Fibroblast of peridontal ligament (primary cell): ENCODE measurements around the gene GPD1L.
"Not testable (repeated sequence)": the region's sequence is repeated elsewhere in the genome, so short reads cannot be mapped to it uniquely, and the experiment has no call there.

Experiments used
- DNase-seq: peaks from one replicate; pipeline ENCODE4 v3.0.0-alpha.2; 2010; ENCODE audit errors: extremely low read depth

The GPD1L gene

DNA sequence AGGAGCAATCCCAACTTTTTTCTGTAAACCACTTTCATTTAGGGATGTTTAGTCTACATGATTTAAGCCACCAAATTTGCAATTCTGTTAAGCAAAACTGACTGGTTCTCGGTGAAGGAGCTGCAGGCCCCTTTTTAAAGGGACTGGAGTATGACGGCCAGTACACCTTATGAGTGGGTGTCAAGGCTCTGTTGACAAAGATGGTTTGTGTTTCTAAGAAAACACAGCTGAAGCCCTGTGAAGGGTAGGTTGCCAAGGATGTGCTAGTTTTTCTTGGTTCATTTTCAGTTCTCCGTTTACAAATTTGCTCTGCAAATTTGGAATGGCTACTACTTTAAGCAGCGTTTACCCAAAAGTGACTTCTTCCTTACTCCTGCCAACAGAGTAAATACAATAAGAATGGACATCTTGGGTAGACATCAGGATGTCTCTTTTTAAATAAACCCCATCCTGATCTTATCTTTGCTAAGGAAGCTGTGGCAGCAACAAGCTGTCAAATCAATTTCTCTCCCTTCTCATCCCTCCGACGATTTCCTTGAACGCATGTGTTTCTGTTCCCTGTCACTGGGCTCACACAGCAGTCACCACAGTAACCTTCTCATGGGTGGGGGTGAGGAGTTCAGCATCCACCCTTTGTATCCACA is 73.8 kb downstream of the GPD1L start:
- no peak for DNase-seq

DNA sequence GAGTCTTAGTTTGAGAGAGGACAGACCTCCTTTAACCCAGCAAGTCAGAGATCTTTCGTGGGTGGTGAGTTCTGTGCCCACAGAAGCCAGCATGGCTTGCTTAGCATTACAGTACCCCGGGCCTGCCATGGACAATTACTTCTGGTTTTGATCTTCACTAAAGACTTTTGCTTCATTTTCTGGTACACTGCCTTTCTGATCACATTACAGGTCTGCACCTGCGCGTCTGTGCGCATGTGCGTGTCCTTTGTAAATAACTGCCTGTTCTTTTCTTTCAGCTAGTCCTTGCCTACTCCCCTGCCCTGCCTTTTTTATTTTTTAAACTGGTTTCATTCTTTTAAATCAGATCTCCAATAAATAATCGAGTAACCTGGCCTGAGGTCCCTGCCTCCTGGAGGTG is 74.9 kb downstream of the GPD1L start:
- DNase-seq: no peak

DNA sequence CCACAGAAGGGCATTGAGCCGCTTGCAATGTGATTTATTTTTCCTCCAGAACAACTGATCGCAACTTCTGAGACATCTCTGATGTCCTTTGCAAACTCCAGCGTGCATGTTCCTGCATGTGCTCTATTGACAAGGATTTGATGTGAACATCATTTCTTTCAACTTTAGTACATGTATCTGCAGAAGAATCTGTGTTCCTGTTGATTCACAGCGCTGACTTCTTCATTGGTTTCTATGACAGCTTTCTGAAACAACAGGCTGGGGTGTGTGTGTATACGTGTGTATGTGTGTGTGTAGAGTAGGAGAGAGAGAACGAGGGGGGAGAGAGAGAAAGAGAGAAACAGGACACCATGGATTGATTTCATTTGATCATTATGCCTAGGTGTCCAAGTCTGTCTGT is 75.4 kb downstream of the GPD1L start:
- DNase-seq: no peak

DNA sequence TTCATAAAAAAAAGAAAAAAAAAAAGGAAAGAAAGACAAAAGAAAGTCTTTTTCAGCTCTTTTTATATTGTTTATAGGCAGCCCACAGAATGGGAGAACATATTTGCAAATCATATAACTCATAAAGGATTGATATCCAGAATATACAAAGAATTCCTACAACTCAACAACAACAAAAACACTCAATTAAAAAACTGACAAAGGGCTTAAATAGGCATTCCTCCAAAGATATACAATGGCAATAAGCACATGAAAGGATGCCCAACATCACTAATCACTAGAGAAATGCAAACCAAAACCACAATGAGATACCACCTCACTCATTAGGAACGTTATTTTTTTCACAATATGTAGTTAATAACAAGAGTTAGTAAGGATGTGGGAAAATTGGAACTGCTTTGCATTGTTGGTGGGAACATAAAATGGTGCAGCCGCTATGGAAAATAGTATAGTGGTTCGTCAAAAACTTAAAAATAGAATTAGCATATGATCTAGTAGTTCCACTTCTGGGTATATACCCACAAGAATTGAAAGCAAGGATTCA is 77.8 kb downstream of the GPD1L start:
- DNase-seq: no peak

DNA sequence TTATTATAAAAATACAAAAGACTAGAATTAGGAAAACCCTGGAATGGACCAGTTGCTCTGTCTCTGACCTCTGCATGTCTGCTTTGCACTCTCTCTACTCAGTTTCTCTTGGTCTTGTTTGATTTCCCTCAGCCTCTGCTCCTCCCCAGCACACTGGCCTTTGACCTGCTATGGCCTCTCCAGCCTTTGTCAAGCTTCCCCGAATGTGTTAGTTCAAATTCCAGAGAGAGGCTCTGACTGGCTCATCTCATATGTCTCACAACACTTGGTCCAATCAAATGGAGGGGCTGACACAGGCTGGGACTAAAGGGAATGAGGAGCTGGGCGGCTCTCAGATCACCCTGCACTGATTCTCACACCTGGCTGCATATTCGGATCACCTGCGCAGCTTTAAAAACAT is 79.7 kb downstream of the GPD1L start:
- DNase-seq: no peak

DNA sequence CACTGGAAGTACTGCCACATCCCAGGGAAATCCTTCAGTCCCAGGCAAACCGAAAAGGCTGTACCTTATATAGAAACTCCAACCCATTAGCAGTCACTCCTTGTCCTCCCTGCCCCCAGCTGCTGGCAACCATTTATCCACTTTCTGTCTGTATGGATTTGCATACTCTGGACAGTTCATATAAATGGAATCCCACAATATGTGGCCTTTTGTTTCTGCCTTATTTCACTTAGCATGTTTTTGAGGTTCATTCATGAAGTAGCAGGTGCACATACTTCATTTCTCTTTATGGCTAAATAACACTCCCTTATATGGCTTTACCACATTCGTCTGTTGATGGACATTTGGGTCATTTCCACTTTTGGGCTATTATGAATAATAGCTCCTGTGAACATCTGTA is 80.5 kb downstream of the GPD1L start:
- DNase-seq: no peak

DNA sequence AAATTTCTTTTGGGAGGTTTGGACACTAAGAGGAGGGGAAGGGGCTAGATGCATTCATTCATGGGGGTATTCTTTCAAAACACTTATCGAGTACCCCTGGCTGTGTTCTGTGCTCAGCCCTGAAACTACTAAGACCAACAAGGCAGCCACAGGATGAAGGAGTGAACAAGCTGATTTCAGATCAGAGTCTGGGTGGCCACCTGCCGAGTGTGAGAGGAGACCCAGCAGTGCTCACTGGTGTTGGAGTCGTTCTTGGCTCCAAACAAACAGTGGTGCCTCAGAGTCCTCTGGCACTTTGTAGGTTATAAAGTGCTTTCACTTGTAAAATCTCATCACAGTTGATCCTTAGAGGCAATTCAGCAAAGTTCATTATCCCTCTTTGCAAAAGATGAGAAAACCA is 83.3 kb downstream of the GPD1L start:
- no peak for DNase-seq

DNA sequence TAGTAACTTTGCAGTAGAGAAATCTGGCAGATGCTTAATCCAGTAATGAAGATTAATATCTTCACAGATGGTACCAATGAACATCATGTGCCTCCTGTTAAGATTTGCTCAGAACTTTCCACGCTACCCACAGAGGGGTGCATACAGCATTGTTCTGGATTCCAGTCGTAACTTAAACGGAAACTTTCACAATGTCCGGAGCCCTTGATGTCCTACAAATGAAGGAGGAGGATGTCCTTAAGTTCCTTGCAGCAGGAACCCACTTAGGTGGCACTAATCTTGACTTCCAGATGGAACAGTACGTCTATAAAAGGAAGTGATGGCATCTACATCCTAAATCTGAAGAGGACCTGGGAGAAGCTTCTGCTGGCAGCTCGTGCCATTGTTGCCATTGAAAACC is 84.1 kb downstream of the GPD1L start:
- not testable (repeated sequence) for DNase-seq

DNA sequence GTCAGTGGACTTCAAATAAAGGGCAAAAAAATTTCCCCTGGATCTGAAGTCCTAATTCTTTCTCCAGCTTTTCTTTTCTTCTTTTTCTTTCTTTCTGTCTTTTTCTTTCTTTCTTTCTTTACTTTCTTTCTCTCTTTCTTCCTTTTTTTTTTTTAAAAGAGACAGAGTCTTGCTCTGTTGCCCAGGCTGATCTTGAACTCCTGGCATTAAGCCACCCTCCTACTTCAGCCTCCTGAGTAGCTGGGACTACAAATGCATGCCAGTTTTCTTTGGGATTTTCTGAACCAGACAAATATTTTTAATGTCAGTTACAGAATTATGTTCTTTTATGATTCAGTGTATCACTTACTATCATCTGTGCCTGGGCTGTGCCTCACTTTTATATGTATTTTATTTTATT is 86.7 kb downstream of the GPD1L start:
- no peak for DNase-seq

DNA sequence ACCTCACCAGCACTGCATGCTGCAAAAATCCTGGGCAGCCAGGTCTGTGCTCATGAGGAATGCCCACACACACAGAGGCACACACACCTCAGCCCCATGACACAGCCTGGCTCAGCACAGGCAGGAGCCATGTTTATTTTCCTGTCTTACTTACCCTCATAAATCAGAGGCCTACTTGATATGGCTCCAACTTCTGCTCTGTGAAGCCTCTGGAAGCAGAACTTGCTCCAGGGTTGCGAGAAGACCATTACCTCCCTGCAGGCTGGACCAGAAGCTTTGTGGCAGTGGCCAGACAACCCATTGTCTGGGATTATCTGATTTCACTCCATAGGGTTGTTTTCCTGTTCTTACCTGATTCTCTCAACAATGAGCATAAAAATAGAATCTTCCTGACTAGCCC is 88.2 kb downstream of the GPD1L start:
- DNase-seq: no peak

DNA sequence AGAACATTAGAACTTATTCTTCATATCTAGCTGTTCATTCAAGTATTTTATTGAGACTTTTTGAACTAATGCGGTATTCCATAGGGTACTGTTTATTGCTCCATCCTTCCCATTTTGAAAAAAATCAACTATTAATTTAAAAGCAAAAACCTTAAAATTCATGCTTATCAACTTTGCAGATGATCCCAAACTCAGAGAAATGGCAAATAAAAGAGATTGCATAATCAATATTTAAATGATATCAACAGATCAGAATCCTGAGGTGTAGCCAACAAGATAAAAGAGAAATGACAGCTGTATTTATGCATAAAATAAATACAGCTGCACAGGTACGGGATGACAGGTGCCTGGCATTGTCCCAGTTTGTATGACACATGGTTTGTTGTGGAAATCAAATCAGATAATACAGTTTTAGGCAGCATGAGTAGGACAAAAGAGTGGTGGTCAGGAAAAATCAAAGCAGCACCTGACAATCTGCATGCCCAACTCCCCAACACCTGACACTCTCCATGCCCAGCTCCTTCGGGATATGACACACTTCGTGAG is 89.6 kb downstream of the GPD1L start:
- DNase-seq: no peak

DNA sequence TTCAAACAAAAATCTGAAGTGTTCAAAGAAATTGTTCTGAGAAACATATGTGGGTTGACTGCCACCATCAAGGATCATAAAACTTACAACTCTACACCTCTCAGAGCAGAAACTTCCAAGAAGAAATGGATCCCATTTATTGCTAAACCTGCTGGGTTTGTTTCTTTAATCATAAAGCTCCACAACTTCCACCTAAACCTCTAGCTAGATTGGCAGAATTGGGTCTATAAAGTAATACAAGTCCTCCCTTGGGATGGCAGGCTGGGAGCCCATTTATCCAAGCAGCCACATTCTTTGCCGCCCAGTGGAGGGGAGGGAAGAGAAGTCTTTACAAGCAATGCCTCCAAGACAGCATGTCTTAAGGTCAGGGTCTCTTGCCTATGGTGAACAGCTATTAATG is 91.6 kb downstream of the GPD1L start:
- no peak for DNase-seq

DNA sequence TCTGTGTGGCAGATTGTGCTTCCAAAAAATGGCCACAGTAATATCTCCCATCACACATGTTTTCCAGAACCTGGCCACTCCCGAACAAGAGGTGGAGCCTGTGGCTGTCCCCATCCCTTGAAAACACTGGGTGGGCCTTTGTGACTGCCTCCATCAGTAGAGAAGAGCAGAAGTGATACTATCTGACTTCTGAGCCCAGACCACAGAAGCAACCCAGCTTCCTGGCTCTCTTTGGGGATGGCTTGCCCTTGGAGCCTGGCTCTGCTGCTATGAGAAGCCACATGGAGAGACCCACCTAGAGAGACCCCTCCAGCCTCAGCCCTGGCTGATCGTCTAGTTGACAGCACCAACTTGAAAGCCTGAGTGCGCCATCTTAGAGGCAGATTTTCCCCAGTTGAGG is 92.3 kb downstream of the GPD1L start:
- DNase-seq: no peak

DNA sequence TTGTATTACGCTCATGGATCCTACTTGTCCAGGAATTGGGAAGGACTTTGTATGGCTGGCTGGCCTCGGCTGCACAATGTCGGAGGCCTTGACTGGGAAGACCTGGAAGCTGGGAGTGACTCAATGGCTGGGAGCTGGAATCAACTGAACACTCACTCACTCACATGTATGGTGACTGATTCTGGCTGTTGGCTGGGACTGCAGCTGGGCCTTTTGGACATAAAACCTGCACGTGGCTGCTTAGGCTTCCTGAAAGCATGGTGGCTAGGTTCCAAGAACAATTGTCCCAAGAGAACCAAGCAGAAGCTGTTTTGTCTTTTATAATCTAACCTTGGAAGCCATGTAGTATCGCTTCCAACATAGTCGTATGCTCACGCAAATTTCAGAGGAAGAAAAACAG is 94.1 kb downstream of the GPD1L start:
- DNase-seq: no peak

DNA sequence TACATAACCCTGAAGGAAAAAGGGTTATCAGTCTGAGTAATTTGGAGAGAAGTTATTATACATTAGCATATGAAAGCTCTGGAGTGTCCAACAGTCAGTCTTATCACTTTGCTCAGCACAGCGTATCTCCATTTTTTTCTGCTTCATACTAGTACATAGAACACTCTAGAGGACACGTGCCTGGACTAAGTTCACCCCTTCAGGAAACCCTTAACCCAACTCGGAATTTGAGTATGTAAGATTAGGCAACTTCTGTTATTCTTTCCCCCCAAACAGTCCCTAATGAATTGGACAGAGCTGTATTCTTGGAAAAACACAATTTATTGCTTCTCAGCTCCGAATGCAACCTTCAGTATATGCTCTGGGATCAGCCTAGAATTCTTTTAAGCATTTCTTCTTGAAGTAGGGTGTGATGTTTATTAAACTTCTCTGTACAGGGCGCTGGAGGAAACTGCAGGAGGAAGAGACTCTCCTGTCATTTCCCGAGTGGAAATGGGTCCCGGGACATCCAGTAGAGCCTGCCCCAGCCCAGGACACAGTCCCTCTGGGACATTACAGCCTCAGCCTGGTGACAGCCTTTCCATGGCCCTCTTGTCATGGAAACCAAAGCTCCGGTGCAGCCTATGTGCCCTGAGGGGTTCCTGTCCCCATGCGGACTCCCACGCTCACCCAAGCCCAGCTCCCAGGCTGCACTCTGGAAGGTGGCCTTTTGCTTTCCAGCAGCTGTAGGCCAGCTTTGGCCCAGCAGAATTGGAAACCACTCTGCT is 94.8 kb downstream of the GPD1L start:
- DNase-seq: no peak

DNA sequence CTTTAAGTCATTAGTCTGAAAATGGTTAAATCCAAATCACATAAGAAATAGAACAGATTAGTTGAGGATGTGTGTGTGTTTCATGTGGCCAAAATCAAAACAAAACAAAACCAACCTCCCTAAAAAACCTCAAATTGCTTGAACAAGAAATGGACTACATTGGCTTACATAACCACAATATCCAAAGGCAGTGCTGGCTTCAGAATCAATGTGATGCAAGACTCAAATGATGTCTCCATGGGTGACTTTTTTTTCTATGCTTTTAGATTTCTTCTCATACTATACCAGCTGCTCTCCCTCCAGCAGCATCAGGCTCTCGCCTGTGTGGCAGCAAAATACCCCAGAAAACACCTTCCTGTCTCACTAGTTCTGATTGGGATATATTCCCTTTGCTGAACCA is 96.1 kb downstream of the GPD1L start:
- peak; percentile 60 for DNase-seq

DNA sequence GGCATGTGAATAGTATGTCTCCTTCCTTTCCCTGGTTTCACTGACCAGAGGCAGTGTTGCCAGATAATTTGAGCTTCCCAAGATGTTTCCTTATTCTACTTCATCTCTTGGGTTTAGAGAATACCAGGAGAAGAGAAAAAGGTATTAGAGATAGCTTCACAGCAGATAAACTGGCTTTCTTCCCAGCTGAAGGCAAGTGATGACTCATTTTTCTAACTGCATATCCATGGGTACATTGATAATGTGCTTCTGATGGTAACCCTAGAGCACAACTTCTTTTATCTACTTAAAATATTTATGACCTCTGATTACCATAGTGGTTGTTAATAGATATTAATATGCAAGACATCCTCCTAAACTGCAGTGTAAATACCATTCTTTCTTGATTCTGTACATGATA is 97.4 kb downstream of the GPD1L start:
- peak; percentile 18 for DNase-seq

DNA sequence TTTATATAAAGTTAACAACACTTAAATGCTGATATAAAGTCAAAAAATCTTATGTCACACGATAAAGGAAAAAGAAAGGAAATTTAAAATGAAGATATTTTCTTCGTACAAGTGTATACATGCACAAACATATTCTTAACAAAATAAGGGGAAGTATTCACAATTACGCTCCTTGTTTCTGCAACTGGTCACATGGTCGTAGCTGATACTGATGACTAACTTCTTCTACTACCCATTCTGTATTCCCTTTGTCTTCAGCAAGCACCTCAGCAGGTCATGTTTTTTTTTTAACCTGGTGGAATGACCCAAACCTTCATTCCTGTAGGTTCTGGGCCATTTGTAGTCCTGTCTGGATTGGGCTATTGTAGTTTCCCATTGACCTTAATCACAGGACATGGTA is 102.0 kb downstream of the GPD1L start:
- no peak for DNase-seq

DNA sequence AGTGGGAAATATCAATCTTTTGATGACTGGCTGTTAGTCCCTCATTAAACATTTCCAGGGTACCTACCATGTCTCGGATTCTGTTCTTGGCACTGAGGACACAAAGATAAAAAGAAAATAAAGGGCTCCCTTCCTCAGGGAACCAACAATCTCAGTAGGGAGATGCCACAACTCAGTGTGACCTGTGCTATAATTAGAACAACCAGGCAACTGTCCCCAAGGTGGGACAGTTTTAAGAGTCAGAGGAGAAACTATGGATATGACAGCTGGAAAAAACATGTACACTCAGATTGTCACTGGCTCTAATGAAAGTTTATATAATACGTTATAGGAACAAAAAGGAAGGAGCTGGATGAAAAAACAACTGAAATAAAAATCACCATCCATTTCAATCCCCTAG is 108.8 kb downstream of the GPD1L start:
- no peak for DNase-seq

DNA sequence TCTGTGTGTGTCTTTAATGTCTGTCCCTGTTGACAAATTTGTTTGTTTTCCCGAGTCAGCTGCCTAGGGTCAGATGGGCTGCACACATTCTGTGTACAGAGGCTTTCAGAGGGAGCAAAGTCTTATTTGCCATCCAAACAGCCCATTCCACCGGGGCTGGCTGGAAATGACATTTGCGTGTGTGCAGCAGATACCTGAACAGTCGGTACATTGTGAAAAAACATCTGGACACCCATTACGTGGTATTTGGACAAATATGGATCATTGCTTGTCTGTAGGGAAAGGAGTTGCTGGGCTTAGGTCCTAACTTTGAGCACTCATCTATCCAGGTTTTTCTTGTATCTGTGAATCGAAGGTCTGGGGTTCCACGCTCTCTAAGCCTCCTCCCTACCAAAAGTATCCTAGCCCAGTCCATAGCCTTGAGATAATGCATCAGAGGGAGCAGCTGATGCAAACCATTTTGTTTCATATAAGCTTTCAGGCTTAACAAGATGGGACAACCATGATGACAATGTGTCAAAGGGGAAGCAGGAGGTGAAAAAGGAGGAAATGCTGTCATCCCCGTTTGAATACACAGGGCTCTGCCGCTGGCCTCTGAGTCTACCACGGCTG is 109.9 kb downstream of the GPD1L start:
- no peak for DNase-seq

DNA sequence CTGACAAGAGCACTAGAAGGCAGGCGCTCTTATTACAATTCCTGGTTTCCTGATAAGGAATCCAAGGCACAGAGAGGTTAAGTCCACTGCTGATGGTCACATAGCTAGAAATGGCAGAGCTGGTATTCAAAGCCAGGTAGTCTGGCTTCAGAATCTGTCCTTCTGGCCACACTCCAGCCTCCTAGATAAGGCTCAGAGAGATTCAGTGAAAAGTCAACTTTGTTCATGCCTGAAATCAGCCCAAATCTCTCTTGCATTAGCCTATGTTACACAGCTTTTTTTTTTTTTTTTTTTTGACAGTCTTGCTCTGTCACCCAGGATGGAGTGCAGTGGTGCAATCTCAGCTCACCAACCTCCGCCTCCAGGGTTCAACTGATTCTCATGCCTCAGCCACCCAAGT is 110.9 kb downstream of the GPD1L start:
- no peak for DNase-seq
